ENCODE data around the gene TRPM3.

Gene TRPM3

DNA sequence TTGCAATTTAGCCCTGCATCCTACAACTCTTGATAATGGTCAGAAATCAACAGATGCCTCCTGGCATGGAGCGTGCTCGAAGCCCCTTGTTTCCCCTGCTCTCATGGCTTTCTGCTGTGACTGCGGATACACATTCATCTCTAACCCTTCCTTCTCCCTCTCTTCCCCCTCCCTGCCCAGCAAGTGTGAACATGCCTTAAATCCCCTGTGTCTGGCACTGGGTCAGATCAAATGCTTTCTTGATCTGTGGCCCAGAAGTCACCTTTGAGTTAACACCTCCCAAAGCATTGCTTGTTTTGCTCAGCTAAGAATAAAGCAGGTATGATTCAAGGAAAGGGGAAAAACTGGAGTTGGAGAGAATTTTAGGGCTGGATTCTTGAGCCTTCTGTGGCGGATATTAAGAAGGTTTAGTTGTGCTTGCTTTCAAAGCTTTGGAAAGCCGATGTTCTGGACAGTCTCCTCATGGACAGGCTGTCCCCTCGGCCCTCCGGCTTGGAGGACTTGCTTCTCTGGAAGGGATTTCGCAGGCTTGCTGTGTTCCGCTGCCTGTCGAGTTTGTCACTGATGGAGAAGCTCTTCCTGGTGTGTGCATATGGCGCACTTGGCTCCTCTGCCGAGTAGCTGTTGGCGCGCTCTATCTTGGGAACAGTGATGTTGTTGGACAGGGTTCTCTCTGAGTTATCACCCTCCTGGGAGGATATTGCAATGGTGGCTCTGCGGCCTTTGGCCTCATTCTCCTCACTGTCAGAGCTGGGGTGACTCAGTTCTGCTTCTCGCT, 585.7 kb downstream of the TRPM3 start:
- no peak overlapping the region for H3K4me3 ChIP-seq (ENCODE audit: low read depth, low read length)
- TF ChIP-seq, protein P1, sequence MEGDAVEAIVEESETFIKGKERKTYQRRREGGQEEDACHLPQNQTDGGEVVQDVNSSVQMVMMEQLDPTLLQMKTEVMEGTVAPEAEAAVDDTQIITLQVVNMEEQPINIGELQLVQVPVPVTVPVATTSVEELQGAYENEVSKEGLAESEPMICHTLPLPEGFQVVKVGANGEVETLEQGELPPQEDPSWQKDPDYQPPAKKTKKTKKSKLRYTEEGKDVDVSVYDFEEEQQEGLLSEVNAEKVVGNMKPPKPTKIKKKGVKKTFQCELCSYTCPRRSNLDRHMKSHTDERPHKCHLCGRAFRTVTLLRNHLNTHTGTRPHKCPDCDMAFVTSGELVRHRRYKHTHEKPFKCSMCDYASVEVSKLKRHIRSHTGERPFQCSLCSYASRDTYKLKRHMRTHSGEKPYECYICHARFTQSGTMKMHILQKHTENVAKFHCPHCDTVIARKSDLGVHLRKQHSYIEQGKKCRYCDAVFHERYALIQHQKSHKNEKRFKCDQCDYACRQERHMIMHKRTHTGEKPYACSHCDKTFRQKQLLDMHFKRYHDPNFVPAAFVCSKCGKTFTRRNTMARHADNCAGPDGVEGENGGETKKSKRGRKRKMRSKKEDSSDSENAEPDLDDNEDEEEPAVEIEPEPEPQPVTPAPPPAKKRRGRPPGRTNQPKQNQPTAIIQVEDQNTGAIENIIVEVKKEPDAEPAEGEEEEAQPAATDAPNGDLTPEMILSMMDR (IDR thresholded peaks at IDR 0.05; ENCODE audit: insufficient read depth, low read depth, low read length, missing control alignments): no peak
- DNase-seq (ENCODE audit: low read depth): no peak

DNA sequence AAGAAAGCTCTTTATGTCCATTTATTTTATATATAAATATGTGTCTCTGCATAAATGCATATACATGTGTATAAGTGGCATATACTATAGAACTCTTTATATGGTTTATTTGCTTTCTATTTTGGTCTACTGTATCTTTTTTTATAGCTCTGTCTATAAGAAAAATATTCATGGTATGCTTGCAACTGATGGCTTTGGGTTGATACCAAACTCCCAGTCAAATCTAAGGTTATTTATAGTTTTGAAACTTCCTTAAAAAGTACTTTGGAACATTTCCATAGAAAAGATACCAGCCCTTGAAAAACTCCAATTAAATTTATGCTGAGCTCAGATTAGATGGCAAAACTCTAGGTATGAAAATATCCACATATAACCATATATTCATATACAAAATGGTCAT, 587.0 kb downstream of the TRPM3 start:
- no peak overlapping the region for H3K4me3 ChIP-seq (ENCODE audit: low read depth, low read length)
- TF ChIP-seq, protein P1 (IDR thresholded peaks at IDR 0.05; ENCODE audit: insufficient read depth, low read depth, low read length, missing control alignments): no peak
- no peak for DNase-seq (ENCODE audit: low read depth)

DNA sequence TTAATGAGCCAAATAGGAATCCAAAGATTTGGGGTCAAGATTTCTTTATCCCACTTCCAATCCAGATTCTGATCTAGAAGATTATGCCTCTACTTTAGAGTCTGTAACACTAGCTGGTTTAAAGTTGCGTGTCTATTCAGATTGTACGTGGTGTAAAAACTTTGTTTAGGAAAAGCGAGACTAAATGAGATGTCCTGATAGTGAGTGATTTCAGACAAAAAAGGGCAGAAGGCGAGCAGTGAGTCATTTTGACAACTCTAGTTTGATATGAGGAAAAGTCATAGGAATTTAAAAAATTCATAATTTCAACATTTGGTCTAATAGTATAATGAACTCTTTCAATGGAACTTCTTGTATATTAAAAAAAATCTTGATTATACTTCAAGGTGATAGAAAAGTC, 587.4 kb downstream of the TRPM3 start:
- no peak for DNase-seq (ENCODE audit: low read depth)
- TF ChIP-seq, protein P1 (IDR thresholded peaks at IDR 0.05; ENCODE audit: insufficient read depth, low read depth, low read length, missing control alignments): no peak
- no peak overlapping the region for H3K4me3 ChIP-seq (ENCODE audit: low read depth, low read length)

DNA sequence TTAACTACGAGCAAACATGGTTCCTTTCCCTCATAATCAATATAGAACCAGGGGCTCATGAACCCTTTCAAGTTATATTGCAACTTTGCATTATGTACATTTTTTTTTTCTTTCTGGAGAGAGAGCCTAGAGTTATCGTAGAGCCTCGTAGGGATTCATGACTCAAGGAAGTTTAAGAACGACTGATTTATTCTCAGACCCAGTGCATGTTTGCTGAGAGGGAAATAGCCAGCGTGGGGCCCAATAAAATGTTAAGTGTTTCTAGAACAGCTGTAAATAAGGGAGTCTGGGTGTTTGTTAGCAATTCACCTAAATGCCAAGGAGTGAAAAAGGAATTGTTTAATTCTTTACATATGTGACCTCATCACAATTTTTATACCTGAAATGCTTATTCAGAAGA, 587.9 kb downstream of the TRPM3 start:
- DNase-seq (ENCODE audit: low read depth): no peak

DNA sequence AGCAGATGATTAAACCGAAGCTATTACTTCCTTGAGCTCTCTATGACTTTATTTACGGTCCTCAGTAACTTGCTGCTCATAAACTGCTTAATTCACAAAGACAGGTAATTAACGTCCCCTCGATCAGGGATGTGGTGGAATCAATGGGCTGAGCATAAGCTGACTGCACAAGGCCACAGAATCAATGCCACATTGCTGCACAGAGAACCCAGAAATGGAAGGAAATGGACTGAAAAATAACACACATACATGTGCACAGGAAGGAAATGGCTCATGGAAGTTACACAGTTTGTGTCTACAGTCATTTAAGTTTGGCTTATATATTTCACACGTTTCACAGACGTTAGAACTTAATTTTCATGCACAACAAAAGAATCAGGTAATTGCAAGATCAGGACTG, 588.7 kb downstream of the TRPM3 start:
- no peak for DNase-seq (ENCODE audit: low read depth)
- H3K4me3 ChIP-seq (ENCODE audit: low read depth, low read length): no peak overlapping the region
- TF ChIP-seq, protein P1 (IDR thresholded peaks at IDR 0.05; ENCODE audit: insufficient read depth, low read depth, low read length, missing control alignments): no peak

More for the DNA sequence above, 587.9 kb downstream of the TRPM3 start:
- TF ChIP-seq, protein P1 (IDR thresholded peaks at IDR 0.05; ENCODE audit: insufficient read depth, low read depth, low read length, missing control alignments): no peak
- H3K4me3 ChIP-seq (ENCODE audit: low read depth, low read length): no peak overlapping the region

DNA sequence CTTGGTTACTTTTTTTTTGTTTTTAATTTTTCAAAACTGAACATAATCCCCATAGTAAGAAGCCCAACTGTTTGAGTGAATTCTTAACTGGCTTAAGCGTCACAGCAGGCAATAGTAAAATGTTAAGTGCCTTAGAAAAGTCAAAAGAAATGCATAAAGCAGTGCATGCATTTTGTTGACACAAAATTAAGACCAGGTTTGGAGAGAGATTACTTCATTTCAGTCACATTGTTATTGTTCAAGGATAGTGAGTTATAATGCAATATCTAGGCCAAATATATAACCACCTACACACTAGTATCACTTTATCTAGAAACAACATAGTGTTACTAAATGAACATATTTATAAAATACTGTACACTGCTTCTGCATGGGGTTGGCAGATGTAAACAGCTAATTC, 590.1 kb downstream of the TRPM3 start:
- no peak for DNase-seq (ENCODE audit: low read depth)
- TF ChIP-seq, protein P1 (IDR thresholded peaks at IDR 0.05; ENCODE audit: insufficient read depth, low read depth, low read length, missing control alignments): no peak

DNA sequence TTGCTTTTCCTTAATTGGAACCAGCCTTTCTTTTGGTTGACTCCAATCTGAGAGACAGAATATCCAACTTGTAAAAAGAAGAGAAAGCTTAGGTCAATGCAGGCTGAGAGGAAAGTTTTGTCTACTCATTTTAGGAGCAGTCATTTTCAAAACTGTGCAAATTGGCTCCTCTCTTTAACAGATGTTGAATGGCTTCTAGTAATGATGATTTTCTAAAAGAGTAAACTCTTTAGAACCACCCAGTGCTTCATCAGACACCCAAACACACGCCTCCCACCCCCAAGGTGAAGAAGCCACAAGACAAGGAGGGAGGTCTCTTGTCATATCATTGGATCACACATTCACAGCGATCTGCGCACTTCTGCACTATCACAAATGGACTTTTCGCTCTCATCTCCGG, 590.7 kb downstream of the TRPM3 start:
- H3K4me3 ChIP-seq (ENCODE audit: low read depth, low read length): no peak overlapping the region
- TF ChIP-seq, protein P1 (IDR thresholded peaks at IDR 0.05; ENCODE audit: insufficient read depth, low read depth, low read length, missing control alignments): no peak
- DNase-seq (ENCODE audit: low read depth): no peak

More for the DNA sequence above, 590.1 kb downstream of the TRPM3 start:
- no peak overlapping the region for H3K4me3 ChIP-seq (ENCODE audit: low read depth, low read length)
